GM23248 (cell line): ENCODE results near the gene MMP14.

Experiments used
- EZH2 ChIP-seq: fragments of 200-600 bp; sonication (generic); IDR thresholded peaks from 2 replicates; pipeline ENCODE4 v1.6.1; 2018; ENCODE audit warnings: antibody characterized with exemption, mild to moderate bottlenecking; ENCODE audit not compliant: insufficient read depth, poor library complexity, severe bottlenecking
- EZH2phosphoT487 ChIP-seq: fragments of 200-600 bp; sonication (generic); IDR thresholded peaks from 2 replicates; pipeline ENCODE4 v1.6.1; 2018; ENCODE audit warnings: antibody characterized with exemption, moderate library complexity, mild to moderate bottlenecking, low read depth; ENCODE audit not compliant: insufficient read depth

DNA sequence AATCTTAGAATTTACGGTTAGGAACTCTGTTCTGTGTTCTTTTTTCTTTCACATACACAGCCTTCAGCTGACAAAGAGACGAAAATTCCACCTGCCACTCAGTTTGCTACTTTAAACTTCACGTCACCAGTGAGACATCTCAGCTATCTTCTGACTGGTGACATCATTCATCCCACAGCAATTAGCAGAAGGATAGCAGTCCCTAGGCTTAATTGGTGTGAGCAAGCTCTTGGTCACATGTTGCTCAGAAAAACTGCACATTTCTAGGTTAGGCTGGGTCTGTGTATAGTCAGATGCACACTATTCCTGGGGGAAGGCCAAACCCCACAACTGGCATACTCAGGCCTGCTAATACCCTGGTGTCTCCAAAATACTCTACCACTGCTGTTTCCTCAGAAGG is 45.1 kb upstream of the MMP14 start:
- TF ChIP-seq EZH2 = no peak
- no peak for TF ChIP-seq EZH2phosphoT487
